ENCODE measurements around the gene KRT82.

DNA sequence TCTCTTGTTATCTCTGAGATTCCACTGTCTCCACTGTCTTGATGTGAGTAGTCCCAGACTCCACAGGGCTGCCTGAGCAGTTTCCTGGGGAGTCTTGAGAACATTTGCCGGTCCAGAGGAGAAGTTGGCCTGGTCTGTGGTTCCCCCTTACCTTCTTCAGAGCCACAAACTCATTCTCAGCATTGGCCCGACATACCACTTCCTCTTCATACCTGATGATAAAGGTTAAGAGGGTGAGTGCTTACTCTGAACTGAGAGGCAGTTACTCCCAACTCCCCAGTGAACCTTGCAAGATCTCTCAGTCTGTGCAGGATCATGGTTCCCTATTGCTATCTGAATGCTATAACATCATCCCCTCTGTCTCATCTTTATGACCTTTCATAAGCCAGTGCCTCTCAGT lies 23.3 kb downstream of the KRT82 start:
- TF ChIP-seq, protein P1, sequence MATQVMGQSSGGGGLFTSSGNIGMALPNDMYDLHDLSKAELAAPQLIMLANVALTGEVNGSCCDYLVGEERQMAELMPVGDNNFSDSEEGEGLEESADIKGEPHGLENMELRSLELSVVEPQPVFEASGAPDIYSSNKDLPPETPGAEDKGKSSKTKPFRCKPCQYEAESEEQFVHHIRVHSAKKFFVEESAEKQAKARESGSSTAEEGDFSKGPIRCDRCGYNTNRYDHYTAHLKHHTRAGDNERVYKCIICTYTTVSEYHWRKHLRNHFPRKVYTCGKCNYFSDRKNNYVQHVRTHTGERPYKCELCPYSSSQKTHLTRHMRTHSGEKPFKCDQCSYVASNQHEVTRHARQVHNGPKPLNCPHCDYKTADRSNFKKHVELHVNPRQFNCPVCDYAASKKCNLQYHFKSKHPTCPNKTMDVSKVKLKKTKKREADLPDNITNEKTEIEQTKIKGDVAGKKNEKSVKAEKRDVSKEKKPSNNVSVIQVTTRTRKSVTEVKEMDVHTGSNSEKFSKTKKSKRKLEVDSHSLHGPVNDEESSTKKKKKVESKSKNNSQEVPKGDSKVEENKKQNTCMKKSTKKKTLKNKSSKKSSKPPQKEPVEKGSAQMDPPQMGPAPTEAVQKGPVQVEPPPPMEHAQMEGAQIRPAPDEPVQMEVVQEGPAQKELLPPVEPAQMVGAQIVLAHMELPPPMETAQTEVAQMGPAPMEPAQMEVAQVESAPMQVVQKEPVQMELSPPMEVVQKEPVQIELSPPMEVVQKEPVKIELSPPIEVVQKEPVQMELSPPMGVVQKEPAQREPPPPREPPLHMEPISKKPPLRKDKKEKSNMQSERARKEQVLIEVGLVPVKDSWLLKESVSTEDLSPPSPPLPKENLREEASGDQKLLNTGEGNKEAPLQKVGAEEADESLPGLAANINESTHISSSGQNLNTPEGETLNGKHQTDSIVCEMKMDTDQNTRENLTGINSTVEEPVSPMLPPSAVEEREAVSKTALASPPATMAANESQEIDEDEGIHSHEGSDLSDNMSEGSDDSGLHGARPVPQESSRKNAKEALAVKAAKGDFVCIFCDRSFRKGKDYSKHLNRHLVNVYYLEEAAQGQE (IDR thresholded peaks at IDR 0.05; ENCODE audit: insufficient read depth in 1 of 2, low read depth in 2 of 2, low read length in 2 of 2), result no peak
- no peak for TF ChIP-seq SIN3A (IDR thresholded peaks at IDR 0.05; ENCODE audit: borderline replicate concordance, insufficient read depth, low read length)
- no peak for TF ChIP-seq POLR2AphosphoS5 (IDR thresholded peaks at IDR 0.05; ENCODE audit: low read depth, low read length)
- TF ChIP-seq TAF1 (IDR thresholded peaks at IDR 0.05; ENCODE audit: borderline replicate concordance, insufficient read depth, low read length), result no peak
